Prostate gland (tissue), 2 donors: ENCODE measurements around the gene C1QTNF12.

Experiments used
- POLR2A ChIP-seq: fragments of 450-650 bp; IDR thresholded peaks from one replicate; pipeline ENCODE4 v1.6.1; 2016; ENCODE audit warnings: antibody characterized with exemption, mild to moderate bottlenecking
- POLR2AphosphoS5 ChIP-seq: sonication (generic); formaldehyde crosslinking; IDR thresholded peaks from one replicate; pipeline ENCODE4 v1.6.1; 2017; ENCODE audit warnings: antibody characterized with exemption
- TF ChIP-seq, protein P1 (sequence below), 4 experiments: fragments of 200-600 bp in 2 of 4; fragments of 450-650 bp in 2 of 4; sonication (generic) in 2 of 4; IDR thresholded peaks; 1 replicate in 3 of 4; 2 replicates in 1 of 4; pipeline ENCODE4 v1.5.1; 2016 to 2019; ENCODE audit warnings: antibody characterized with exemption in 4 of 4, mild to moderate bottlenecking in 2 of 4, moderate library complexity in 2 of 4

DNA sequence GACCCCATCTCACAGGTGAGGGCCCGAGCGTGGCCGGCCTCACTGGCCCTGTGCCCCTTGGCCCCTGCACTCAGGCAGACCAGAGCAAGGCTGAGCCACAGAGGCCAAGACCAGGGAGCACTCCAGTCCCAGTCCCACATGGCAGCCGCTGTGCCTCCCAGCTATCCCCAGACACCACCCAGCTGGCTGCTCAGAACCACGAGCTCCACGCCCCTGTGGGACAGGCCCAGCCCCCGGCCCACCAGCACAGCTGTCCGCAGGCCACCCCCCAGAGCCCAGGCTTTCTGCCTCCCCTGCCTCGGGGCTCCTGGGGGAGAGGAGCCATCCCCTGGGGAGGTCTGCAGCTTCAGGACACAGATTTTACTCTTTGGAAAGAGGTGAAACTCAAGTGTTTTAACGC is 9.1 kb upstream of the C1QTNF12 start:
- TF ChIP-seq, protein P1, sequence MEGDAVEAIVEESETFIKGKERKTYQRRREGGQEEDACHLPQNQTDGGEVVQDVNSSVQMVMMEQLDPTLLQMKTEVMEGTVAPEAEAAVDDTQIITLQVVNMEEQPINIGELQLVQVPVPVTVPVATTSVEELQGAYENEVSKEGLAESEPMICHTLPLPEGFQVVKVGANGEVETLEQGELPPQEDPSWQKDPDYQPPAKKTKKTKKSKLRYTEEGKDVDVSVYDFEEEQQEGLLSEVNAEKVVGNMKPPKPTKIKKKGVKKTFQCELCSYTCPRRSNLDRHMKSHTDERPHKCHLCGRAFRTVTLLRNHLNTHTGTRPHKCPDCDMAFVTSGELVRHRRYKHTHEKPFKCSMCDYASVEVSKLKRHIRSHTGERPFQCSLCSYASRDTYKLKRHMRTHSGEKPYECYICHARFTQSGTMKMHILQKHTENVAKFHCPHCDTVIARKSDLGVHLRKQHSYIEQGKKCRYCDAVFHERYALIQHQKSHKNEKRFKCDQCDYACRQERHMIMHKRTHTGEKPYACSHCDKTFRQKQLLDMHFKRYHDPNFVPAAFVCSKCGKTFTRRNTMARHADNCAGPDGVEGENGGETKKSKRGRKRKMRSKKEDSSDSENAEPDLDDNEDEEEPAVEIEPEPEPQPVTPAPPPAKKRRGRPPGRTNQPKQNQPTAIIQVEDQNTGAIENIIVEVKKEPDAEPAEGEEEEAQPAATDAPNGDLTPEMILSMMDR (IDR thresholded peaks at IDR 0.05) = no peak
- TF ChIP-seq POLR2AphosphoS5 (no peak), POLR2A (no peak)
